H1 (cell line): Measurements from ENCODE around the gene TMPRSS15.

Experiments used
- JUND ChIP-seq: IDR thresholded peaks from 2 replicates; pipeline ENCODE4 v1.6.1; 2011; ENCODE audit warnings: mild to moderate bottlenecking, improper control_type of control experiment, low read length
- POLR2A ChIP-seq, 2 experiments: IDR thresholded peaks; 1 replicate in 1 of 2; 2 replicates in 1 of 2; pipeline ENCODE4 v1.6.1; 2011; ENCODE audit warnings: low read depth in 2 of 2, low read length in 2 of 2, mild to moderate bottlenecking in 2 of 2; ENCODE audit errors: control extremely low read depth in 1 of 2
- RAD21 ChIP-seq, 2 experiments: IDR thresholded peaks in 1 of 2; conservative IDR thresholded peaks in 1 of 2; 2 replicates each; pipeline ENCODE4 v1.6.1; 2011; ENCODE audit warnings: low read depth in 2 of 2, low read length in 2 of 2, improper control_type of control experiment in 1 of 2, inconsistent platforms in 1 of 2, mild to moderate bottlenecking in 1 of 2, moderate library complexity in 1 of 2
- TF ChIP-seq, protein P1 (sequence below): IDR thresholded peaks from 2 replicates; pipeline ENCODE4 v1.6.1; 2012; ENCODE audit warnings: inconsistent platforms
- TF ChIP-seq, protein P2 (sequence below), 3 experiments: IDR thresholded peaks; 1 replicate in 2 of 3; 2 replicates in 1 of 3; pipeline versions ENCODE4 v1.5.1 to v1.6.1; 2011; ENCODE audit warnings: low read length in 3 of 3, mild to moderate bottlenecking in 3 of 3, inconsistent platforms in 2 of 3, low read depth in 1 of 3, moderate library complexity in 1 of 3; ENCODE audit not compliant: insufficient read depth in 1 of 3; ENCODE audit errors: control extremely low read depth in 1 of 3

DNA sequence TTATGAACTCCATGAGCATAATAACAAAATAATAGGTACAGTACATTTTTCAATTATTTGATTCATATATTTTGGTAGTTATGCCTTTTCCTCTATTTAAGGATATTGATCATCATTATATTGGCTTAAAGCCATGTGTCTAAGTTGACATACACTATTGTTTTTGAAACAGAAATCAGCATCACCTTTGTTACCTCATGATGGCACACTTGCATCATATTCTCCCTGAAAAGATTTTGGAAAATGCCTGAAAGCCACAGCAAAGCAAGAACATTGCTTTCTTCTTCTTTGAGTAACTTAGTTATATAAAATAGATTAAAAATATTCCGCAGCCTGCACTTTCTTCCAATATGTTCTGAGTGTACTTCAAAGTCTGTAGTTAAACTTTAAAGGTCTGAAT, 33.3 kb downstream of the TMPRSS15 start:
- TF ChIP-seq JUND: no peak
- TF ChIP-seq, protein P1, sequence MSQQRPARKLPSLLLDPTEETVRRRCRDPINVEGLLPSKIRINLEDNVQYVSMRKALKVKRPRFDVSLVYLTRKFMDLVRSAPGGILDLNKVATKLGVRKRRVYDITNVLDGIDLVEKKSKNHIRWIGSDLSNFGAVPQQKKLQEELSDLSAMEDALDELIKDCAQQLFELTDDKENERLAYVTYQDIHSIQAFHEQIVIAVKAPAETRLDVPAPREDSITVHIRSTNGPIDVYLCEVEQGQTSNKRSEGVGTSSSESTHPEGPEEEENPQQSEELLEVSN: no peak
- no peak for TF ChIP-seq POLR2A (IDR thresholded peaks at IDR 0.05; ENCODE audit: control extremely low read depth in 1 of 2, low read depth in 2 of 2, low read length in 2 of 2)
- TF ChIP-seq, protein P2, sequence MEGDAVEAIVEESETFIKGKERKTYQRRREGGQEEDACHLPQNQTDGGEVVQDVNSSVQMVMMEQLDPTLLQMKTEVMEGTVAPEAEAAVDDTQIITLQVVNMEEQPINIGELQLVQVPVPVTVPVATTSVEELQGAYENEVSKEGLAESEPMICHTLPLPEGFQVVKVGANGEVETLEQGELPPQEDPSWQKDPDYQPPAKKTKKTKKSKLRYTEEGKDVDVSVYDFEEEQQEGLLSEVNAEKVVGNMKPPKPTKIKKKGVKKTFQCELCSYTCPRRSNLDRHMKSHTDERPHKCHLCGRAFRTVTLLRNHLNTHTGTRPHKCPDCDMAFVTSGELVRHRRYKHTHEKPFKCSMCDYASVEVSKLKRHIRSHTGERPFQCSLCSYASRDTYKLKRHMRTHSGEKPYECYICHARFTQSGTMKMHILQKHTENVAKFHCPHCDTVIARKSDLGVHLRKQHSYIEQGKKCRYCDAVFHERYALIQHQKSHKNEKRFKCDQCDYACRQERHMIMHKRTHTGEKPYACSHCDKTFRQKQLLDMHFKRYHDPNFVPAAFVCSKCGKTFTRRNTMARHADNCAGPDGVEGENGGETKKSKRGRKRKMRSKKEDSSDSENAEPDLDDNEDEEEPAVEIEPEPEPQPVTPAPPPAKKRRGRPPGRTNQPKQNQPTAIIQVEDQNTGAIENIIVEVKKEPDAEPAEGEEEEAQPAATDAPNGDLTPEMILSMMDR (IDR thresholded peaks at IDR 0.05; ENCODE audit: control extremely low read depth in 1 of 3, insufficient read depth in 1 of 3, low read depth in 1 of 3, low read length in 3 of 3): no peak
- peak; percentile 6 to 13; a peak in 2 of 4 replicates for TF ChIP-seq RAD21 (IDR thresholded peaks at IDR 0.05 in 1 of 2, conservative IDR thresholded peaks at IDR 0.05 in 1 of 2; ENCODE audit: low read depth in 2 of 2, low read length in 2 of 2)
